Upper lobe of left lung (tissue), 4 donors: Measurements from ENCODE around the gene PDSS2.

ENCODE experiments used
- CTCF ChIP-seq, 6 experiments: fragments of 450-650 bp in 4 of 6; fragments of 200-600 bp in 2 of 6; sonication (generic) in 2 of 6; IDR thresholded peaks; one replicate each; pipeline ENCODE4 v1.5.1; 2016 to 2019; ENCODE audit warnings: antibody characterized with exemption in 6 of 6
- EP300 ChIP-seq, 4 donors: sonication (generic); formaldehyde crosslinking; IDR thresholded peaks; one replicate each; pipeline ENCODE4 v1.5.1; 2017; ENCODE audit warnings: antibody characterized with exemption in 4 of 4, control low read depth in 2 of 4
- POLR2A ChIP-seq, 4 donors: fragments of 450-650 bp; IDR thresholded peaks; one replicate each; pipeline ENCODE4 v1.5.1; 2016 to 2017; ENCODE audit warnings: antibody characterized with exemption in 4 of 4, mild to moderate bottlenecking in 2 of 4
- POLR2AphosphoS5 ChIP-seq, 2 donors: sonication (generic); formaldehyde crosslinking; IDR thresholded peaks; one replicate each; pipeline ENCODE4 v1.5.1; 2017; ENCODE audit warnings: antibody characterized with exemption in 2 of 2

DNA sequence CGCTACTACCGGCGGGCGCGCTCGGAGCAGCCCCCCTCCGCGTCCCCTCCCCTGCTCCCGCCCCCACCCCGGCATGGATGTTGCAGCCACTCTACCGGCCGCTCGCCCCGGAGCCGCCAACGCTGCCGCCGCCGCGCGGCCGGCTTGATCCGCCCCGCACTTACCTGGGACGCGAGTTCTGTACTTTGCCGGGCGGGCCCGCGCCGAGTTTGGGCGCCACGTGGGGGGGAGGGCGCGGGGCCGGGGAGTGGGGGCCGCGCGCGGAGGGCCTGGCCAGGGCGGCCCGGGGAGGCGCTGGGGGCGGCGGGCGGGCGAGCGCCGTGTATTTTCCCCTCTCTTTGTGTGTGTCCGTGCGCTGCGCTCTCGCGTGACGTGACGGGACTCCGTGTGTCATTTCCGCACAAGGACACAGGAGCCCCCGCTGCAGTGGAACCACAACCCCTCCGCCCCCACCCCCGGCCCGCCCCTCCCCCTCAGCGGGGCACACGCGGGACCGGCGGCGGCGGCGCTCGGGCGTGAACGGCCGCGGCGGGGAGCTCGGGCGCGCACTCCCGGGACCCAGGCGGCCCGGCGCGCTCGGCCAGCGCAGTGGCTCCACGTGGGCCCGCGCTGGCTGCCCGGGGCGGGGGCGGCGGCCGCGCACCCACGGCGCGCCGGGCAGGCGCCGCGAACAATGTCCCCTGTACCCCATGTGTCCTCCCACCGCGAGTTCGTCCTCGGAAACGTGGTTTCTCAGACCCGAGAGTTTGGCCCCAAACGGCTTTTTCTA lies 344.3 kb downstream of the PDSS2 start, which contains the start of gene BEND3:
- TF ChIP-seq CTCF (IDR thresholded peaks at IDR 0.05) = no peak
- TF ChIP-seq POLR2A (IDR thresholded peaks at IDR 0.05) = no peak
- no peak for TF ChIP-seq POLR2AphosphoS5 (IDR thresholded peaks at IDR 0.05)
- TF ChIP-seq EP300 (IDR thresholded peaks at IDR 0.05) = no peak
